HG03139 (cell line): ENCODE results near the gene ALDH3A1.

Experiments
- ATAC-seq: cut with Tn5 transposase; IDR thresholded peaks from one replicate; pipeline ENCODE4 v1.9.1; 2021; ENCODE audit not compliant: unreplicated experiment

Gene ALDH3A1

DNA sequence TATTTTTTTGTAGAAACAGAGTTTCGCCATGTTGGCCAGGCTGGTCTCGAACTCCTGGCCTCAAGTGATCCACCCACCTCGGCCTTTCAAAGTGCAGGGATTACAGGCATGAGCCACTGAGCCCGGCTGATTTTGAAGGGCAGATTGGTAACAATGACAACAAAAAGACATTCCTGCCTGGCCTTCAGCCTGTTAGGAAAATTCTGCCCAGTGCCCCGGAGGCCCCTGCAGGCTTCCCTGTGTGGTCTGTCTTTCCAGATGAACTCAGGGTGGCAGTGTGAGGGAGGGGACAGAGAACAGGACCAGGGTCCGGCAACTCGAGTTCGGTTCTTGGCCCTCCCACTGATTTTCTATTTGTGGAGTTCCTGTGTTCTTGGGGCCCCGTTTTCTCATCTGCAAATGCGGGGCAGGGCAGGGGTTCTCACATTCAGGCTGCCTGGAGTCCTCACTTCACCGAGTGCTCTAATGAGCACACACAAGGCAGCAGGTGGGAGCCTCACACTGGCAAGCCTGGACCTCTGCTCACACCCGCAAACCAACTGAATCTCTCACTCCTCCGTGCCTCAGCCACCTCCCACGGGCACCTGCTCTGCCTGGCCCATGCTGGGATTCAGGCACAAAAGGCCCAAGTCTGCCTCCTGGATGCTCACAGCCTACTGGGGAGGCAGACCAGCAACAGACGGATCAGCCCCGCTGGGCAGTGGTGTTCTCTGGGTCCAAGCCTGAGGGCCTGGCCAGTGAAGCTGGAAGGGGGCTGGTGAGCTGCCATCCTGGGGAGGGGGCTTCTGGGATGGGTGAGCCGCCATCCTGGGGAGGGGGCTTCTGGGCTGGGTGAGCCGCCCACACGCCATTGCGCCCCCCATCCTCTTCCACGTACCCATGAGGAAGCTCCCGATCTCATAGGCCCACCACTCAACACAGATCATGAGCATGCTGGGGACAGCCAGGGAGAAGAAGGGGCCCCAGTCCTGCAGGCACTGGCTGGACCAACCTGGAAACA lies 42.0 kb downstream of the ALDH3A1 start:
- no peak for ATAC-seq

DNA sequence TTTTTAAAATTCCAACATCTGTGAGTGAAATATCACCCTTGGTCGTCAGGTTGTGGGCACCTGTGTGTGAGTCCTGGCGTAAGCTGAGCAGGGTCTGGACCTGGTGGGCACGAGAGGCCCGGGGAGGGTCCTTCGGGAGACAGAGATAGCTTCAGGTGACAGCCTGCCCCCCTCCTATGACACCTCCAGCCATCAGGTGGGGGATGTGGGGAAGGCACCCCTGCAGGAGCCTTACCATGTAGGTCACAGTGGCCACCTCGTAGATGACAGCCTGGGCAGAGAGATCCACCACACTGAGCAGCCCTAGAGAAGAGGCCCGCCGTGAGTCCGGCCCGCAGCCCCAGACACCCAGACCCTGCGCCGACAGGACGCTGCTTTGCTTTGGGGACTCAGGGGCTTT lies 42.9 kb downstream of the ALDH3A1 start:
- ATAC-seq: no peak

DNA sequence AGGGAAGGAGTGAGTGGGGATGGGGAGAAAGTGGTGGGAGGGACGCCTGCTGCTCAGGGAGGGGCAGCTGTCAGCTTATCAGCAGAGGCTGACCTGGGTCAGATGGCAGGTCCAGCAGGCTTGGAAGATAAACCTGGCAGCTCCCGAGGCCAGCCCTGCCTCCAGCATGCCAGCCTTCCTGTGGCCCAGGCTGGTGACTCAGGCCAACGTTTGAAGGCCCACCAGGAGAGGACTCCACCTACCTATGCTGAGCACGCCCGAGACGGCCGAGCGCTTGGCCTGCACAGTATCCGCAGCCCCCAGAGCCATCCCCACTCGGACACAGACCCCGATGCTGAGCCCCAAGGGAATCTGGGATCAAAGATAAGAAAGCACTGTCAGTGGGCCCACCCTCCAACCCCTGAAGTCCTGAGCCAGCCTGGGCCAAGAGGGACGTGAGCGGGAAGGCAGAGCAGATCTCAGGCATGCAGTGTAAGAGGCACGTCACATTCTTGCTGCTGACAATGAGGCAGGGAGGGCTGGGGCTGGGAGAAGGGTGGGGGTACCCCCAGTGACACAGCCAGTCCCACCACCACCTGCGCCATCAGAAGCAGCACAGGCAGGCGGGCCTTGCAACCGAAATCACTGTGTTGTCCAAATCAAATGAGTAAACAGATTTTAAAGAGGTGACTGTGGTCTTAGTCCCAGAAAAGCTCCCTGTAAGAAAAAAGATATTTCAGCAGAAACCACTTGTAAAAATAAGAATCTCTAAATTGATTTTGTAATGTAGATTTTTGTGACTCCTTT lies 44.1 kb downstream of the ALDH3A1 start:
- ATAC-seq: no peak

DNA sequence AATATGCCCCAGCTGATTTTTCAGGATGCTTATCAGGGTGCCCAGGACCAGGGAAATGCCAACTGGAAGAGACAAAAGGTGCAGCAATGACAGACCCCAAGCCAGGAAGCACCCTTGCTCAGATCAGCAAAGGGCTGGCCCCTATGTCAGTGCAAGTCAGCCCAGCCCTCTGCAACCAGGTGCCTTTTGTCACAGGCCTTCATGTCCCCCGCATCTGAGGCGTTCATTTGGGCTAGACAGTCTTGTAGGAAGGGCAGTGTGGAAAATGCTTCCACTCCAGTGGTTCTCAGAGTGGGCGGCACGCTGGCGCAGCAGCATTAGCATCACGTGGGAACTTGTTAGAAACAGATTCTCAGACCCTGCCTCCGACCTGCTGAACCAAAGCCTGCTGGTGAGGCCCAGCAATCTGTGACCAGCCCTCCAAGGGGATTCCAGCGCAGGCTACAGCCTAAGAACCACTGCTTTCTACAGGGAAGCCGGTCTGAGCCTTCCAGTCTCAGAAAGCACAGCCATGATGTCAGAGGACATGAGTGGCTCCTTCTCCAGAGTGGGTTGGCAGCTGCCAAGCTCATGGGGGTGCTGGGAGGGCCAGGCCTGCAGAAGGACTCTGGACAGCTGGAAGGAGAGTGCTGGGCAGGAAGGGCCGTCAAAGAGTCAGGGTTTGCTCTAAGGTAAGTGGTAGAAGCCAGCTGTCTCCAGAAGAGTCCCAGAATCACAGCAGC lies 44.8 kb downstream of the ALDH3A1 start:
- ATAC-seq: no peak

DNA sequence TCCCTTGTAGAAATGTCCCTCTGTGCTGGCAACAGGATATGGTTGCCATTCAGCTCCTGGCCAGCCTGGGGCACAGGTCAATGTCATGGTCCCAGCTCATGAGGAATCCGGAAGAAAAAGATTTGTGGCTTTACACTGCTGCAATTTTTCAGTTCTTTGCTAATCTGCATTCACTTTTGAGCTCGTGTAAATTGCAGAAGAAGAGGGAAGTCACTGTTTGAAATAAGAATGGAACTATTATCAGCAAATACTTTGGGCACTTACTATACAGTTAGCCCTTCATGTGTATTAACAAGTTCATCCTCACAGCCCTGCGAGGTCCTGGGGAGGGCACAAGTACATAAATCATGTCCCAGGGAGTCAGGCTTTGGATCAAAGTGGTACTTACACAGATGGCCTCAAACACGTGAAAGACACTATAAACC lies 45.9 kb downstream of the ALDH3A1 start:
- no peak for ATAC-seq
